Sigmoid colon (tissue), 7 donors: ENCODE results near the gene LDAF1. TPM values are rescaled to one million over a fixed set of nuclear protein-coding genes. Genes with fewer than 3 reads are reported as not detected.

Experiments used
- DNase-seq: peaks from one replicate; pipeline ENCODE4 v3.0.0-alpha.2; 2019
- H3K27ac ChIP-seq, 4 donors: fragments of 200-600 bp; sonication (generic); one replicate each; pipeline ENCODE4 v1.5.1; 2016 to 2019; ENCODE audit warnings: mild to moderate bottlenecking in 1 of 4
- H3K27me3 ChIP-seq, 3 donors: fragments of 200-600 bp; sonication (generic); one replicate each; pipeline ENCODE4 v1.5.1; 2019; ENCODE audit warnings: mild to moderate bottlenecking in 1 of 3
- H3K36me3 ChIP-seq, 4 donors: fragments of 200-600 bp; sonication (generic); one replicate each; pipeline ENCODE4 v1.5.1; 2016 to 2019
- H3K4me1 ChIP-seq, 4 donors: fragments of 200-600 bp; sonication (generic); one replicate each; pipeline ENCODE4 v1.5.1; 2017 to 2019
- H3K4me3 ChIP-seq, 4 donors: fragments of 200-600 bp; sonication (generic); one replicate each; pipeline ENCODE4 v1.5.1; 2017 to 2019; ENCODE audit warnings: mild to moderate bottlenecking in 2 of 4, moderate library complexity in 1 of 4
- H3K9me3 ChIP-seq, 4 donors: fragments of 200-600 bp in 3 of 4; sonication (generic) in 3 of 4; one replicate each; pipeline versions ENCODE4 v1.5.1 to v1.6.1; 2013 to 2019
- CTCF ChIP-seq, 4 experiments: fragments of 450-650 bp in 3 of 4; fragments of 200-600 bp in 1 of 4; IDR thresholded peaks; one replicate each; pipeline ENCODE4 v1.5.1; 2016 to 2019; ENCODE audit warnings: antibody characterized with exemption in 4 of 4, mild to moderate bottlenecking in 3 of 4, moderate library complexity in 2 of 4
- EP300 ChIP-seq, 4 donors: sonication (generic); formaldehyde crosslinking; IDR thresholded peaks; one replicate each; pipeline ENCODE4 v1.6.1; 2017; ENCODE audit warnings: antibody characterized with exemption in 4 of 4
- POLR2A ChIP-seq, 2 donors: fragments of 450-650 bp; IDR thresholded peaks; one replicate each; pipeline ENCODE4 v1.6.1; 2016; ENCODE audit warnings: antibody characterized with exemption in 2 of 2, mild to moderate bottlenecking in 2 of 2, moderate library complexity in 2 of 2
- POLR2AphosphoS5 ChIP-seq, 4 donors: sonication (generic); formaldehyde crosslinking; IDR thresholded peaks; one replicate each; pipeline ENCODE4 v1.6.1; 2017; ENCODE audit warnings: antibody characterized with exemption in 4 of 4
- WGBS, 2 donors: extraction: QIAGEN DNeasy Blood & Tissue Kit; methylation state at CpG; one replicate each; pipeline ENCODE4 v1.1.7; 2013; 5-methylcytosine and 5-hydroxymethylcytosine counted together
- intact Hi-C: fragments of 100-400 bp; cut with DNase I; formaldehyde crosslinking; loops from one replicate; pipeline ENCODE4 v1.15.1; 2023
- polyA plus RNA-seq, 3 donors: library from polyadenylated mRNA; stranded (reverse); fragments of 200-250 nt; gene quantifications; one replicate each; pipeline ENCODE4 v1.2.3, GENCODE V29; 2013
- total RNA-seq, 4 donors: library from RNA; depleted of rRNA; stranded (reverse); fragments of >200 nt; gene quantifications; one replicate each; pipeline ENCODE4 v1.1.0, GENCODE V29; 2016
- donor health status: healthy with polysubstance abuse.
- donor health status: Bipolar disorder and iron deficiency.
- donor health status: healthy.

Gene LDAF1
- total and polyA plus RNA-seq, 7 donors: 28.0 to 158 (median 111) TPM

DNA sequence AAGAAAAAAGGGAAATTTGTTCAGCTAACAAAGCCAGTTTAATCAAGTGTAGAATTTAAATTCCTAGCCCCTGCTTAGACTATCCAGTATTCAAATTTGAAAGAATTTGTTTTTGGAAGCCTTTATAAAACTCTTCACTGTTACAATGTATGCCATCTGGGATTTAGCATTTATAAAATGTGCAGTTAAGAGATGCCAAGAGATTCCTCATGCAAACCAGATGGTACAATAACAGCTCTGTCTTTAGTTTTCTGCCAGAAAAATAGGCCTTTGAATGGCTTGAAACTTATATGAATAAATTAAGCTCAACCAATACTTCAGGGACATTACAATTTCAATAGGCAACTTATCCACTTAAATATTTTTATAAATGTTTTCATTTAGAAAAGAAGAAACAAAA is 68.3 kb downstream of the LDAF1 start:
- TF ChIP-seq POLR2AphosphoS5 (IDR thresholded peaks at IDR 0.05) (no peak), EP300 (IDR thresholded peaks at IDR 0.05) (no peak), CTCF (IDR thresholded peaks at IDR 0.05) (no peak), POLR2A (IDR thresholded peaks at IDR 0.05) (no peak)
- H3K36me3 ChIP-seq: no peaks in the 10 kb centered on the region
- no peak overlapping the region for H3K27ac ChIP-seq
- DNase-seq: no peak
- H3K9me3 ChIP-seq: no peaks in the 10 kb centered on the region
- intact Hi-C loops: no loop called here
- no peaks in the 10 kb centered on the region for H3K27me3 ChIP-seq
- H3K4me1 ChIP-seq: no peaks in the 10 kb centered on the region
- H3K4me3 ChIP-seq: no peak overlapping the region

DNA sequence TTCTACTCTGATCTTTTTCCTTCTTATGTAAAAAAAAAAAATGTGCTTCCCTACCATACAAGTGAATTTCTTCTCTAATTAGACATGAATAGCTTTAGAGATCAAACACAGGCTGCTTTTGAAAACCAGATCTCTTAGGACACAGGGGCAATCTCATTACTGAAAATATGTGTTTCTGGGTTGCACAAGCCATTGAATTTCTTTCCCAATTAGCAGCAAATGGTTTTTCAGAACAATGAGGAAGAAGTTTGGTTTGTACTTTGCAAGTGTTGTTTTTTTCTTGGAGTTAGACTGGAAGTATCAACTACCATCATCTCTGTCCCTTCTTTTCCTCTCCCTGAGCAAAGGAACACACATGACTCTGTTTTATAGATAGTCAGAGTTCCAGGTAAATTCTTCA is 69.4 kb downstream of the LDAF1 start:
- H3K27me3 ChIP-seq: no peaks in the 10 kb centered on the region
- H3K27ac ChIP-seq: no peak overlapping the region
- no peaks in the 10 kb centered on the region for H3K36me3 ChIP-seq
- intact Hi-C loops: no loop called here
- no peak overlapping the region for H3K4me3 ChIP-seq
- no peak for TF ChIP-seq POLR2AphosphoS5 (IDR thresholded peaks at IDR 0.05)
- TF ChIP-seq EP300 (IDR thresholded peaks at IDR 0.05): no peak
- TF ChIP-seq CTCF (IDR thresholded peaks at IDR 0.05): no peak
- no peak for TF ChIP-seq POLR2A (IDR thresholded peaks at IDR 0.05)
- H3K4me1 ChIP-seq: no peaks in the 10 kb centered on the region
- no peaks in the 10 kb centered on the region for H3K9me3 ChIP-seq
- DNase-seq: no peak

- Histone ChIP-seq H3K4me3 (no peak overlapping the region), H3K27ac (no peak overlapping the region), H3K4me1 (no peaks in the 10 kb centered on the region), H3K27me3 (no peaks in the 10 kb centered on the region), H3K9me3 (no peaks in the 10 kb centered on the region), H3K36me3 (no peaks in the 10 kb centered on the region)
- 81 to 91% methylated on average over 2 of the region's 2 CpGs for WGBS, 2 donors
- TF ChIP-seq EP300 (IDR thresholded peaks at IDR 0.05) (no peak), CTCF (IDR thresholded peaks at IDR 0.05) (no peak), POLR2A (IDR thresholded peaks at IDR 0.05) (no peak), POLR2AphosphoS5 (IDR thresholded peaks at IDR 0.05) (no peak)
- no peak for DNase-seq
- intact Hi-C loops: no loop called here
Observed at GRCh38 chr16:21228361-21228872, 69.9 kb downstream of the LDAF1 start.

Other genes starting within 250 kb of the LDAF1 start
- gene DNAH3, start 7.8 kb upstream of the LDAF1 start, total RNA-seq: not detected
- gene DNAH3, start 7.8 kb upstream of the LDAF1 start, polyA plus RNA-seq: under 1 TPM; 0.26 to 0.92 (median 0.60) TPM
- not detected for gene ZP2, start 52.9 kb downstream of the LDAF1 start, total RNA-seq
- under 1 TPM in 1 of 3 donors, not detected in 2; 0.03 TPM for gene ZP2, start 52.9 kb downstream of the LDAF1 start, polyA plus RNA-seq
- under 1 TPM in 1 of 4 donors, not detected in 3; 0.28 TPM for gene ANKS4B, start 75.0 kb downstream of the LDAF1 start, total RNA-seq
- gene ANKS4B, start 75.0 kb downstream of the LDAF1 start, polyA plus RNA-seq: 10 to 100 TPM; 19.5 to 32.4 (median 22.8) TPM
- gene CRYM, start 119.6 kb downstream of the LDAF1 start, total RNA-seq: 1 to 10 TPM; 1.6 to 6.1 (median 4.6) TPM
- gene CRYM, start 119.6 kb downstream of the LDAF1 start, polyA plus RNA-seq: 10 to 100 TPM in 2 of 3 donors, 1 to 10 TPM in 1; 7.8 to 24.7 (median 19.8) TPM